NCI-H82 treated with DMSO at 0.1 percent for 48 hours (cell line): ENCODE data around the gene PSME3.
"Not testable (repeated sequence)": the region's sequence is repeated elsewhere in the genome, so short reads cannot be mapped to it uniquely, and the experiment has no call there.

ENCODE experiments used
- DNase-seq: peaks from one replicate; lab custom pipeline; 2025; ENCODE audit not compliant: unreplicated experiment; lab: John Stamatoyannopoulos, UW

PSME3 gene

DNA sequence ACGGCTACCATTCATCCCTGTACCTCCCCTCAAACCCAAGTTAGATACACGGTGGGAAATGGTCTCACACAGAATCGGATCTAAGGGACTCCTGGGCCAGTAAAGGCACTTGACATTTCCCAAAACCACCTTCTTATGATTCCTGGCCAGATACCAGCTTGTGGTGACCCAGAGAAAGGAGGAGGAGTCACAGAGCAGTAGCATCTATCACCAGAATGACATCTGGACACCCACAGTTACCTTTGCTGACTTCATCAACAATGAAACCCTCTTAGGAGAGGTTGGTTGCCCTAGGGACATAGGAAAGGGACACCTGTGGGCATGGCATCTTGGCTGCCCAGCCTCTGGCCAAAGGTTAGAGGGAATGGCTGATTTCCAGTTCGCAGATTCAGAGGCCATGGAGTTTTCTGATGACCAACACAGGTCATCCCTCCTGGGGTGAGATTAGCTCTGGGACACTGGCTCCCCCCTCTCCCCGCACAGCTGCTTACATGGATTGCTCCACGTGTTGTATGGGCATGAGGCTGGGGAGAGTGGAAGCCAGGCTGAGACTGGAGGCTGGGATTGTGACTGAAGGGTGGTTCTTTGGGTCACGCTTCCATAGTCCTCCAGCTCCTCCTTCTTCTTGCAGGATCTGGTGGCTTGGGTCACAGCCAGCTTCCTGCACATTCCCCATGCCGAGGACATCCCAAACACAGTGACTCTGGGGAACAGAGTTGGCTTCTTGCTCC is 16.4 kb downstream of the PSME3 start:
- DNase-seq = no peak

DNA sequence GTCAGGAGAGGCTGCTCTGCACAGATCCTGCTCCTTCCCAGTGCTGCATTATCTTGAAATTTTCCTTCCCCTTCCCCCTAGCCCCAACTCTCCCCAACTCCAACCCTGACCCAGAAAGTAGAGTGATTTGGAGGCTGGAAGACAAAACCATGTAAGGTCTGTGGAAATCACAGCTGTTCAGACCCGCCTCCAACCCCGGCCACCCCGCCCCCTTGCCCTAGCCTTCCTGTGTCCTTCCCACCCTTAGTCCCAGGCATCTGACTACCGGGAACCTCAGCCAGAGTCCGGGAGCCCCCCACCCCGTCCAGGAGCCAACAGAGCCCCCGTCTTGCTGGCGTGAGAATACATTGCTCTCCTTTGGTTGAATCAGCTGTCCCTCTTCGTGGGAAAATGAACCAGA is 17.8 kb downstream of the PSME3 start, which contains the start of gene AOC3:
AOC3 (plus strand) TSS at position 246 of the 400 bp plus-strand sequence; CDS start at position 391, 145 bp downstream.
- no peak for DNase-seq

DNA sequence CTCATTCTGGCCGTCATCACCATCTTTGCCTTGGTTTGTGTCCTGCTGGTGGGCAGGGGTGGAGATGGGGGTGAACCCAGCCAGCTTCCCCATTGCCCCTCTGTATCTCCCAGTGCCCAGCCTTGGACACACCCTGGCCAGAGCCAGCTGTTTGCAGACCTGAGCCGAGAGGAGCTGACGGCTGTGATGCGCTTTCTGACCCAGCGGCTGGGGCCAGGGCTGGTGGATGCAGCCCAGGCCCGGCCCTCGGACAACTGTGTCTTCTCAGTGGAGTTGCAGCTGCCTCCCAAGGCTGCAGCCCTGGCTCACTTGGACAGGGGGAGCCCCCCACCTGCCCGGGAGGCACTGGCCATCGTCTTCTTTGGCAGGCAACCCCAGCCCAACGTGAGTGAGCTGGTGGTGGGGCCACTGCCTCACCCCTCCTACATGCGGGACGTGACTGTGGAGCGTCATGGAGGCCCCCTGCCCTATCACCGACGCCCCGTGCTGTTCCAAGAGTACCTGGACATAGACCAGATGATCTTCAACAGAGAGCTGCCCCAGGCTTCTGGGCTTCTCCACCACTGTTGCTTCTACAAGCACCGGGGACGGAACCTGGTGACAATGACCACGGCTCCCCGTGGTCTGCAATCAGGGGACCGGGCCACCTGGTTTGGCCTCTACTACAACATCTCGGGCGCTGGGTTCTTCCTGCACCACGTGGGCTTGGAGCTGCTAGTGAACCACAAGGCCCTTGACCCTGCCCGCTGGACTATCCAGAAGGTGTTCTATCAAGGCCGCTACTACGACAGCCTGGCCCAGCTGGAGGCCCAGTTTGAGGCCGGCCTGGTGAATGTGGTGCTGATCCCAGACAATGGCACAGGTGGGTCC is 18.4 kb downstream of the PSME3 start:
- DNase-seq = not testable (repeated sequence)

DNA sequence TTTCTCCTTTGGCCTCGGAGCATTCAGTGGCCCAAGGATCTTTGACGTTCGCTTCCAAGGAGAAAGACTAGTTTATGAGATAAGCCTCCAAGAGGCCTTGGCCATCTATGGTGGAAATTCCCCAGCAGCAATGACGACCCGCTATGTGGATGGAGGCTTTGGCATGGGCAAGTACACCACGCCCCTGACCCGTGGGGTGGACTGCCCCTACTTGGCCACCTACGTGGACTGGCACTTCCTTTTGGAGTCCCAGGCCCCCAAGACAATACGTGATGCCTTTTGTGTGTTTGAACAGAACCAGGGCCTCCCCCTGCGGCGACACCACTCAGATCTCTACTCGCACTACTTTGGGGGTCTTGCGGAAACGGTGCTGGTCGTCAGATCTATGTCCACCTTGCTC is 19.2 kb downstream of the PSME3 start:
- no peak for DNase-seq

DNA sequence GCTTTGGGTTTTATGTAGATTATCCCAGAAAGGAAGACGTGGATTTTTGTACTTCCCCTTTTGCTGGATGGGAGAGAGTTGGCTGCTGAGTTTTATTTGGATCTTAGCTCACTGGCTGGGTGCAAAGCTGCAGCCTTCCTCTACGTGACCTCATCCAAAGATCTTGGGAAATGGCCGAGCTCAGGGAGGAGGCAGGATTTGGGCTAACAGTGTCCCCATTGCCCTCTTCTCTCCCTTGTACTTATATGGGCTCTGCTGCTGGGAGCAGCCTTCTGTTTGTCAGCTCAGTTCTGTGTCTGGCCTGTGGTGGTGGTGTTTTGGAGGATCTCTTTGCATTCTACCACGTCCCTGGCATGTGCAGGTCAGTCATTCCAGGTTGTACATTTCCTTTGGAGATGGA is 19.8 kb downstream of the PSME3 start:
- no peak for DNase-seq

DNA sequence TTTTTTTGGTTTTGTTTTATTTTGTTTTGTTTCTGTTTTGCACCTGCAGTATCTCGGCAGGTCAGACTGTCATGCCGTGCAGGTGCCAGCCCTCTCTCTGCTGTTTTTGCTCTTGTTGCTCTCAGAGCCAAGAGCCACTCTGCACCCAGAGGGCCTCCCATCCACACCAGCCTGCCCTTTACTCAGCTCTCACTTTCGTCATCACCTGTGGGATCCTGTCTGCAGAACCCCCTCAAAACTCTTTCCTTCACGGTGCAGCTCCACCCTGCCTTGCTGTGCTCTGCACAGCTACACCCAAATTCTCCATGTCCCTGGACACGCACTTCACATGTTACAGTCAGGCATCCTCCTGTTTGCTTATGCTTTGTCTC is 20.4 kb downstream of the PSME3 start:
- no peak for DNase-seq

DNA sequence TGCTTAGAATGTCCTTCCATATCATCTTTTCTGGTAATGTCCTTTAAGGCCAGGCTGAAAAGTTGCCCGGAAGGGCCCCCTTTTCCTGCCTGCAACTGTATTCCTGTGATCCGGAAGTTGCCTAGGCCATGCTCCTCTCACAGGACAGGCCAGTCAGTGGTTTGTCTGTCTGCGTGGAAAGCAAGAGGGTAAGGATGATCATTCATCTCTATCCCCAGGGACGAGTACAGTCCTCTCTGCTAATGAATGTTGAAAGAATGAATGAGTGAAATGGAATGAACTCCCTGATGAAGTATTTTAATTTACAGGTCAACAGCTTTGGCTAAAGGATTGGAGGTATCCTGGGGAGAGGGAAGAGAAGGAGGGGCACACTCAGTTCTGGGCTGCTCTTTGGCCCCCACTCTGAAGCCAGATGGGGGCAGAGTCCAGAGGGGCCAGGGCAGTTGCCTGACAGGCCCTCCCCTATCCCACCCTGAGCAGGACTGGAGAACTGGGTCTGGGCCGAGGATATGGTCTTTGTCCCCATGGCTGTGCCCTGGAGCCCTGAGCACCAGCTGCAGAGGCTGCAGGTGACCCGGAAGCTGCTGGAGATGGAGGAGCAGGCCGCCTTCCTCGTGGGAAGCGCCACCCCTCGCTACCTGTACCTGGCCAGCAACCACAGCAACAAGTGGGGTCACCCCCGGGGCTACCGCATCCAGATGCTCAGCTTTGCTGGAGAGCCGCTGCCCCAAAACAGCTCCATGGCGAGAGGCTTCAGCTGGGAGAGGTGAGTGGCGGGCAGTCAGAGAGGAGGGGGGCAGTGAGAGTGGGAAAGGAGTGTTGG is 21.0 kb downstream of the PSME3 start:
- DNase-seq = no peak

DNA sequence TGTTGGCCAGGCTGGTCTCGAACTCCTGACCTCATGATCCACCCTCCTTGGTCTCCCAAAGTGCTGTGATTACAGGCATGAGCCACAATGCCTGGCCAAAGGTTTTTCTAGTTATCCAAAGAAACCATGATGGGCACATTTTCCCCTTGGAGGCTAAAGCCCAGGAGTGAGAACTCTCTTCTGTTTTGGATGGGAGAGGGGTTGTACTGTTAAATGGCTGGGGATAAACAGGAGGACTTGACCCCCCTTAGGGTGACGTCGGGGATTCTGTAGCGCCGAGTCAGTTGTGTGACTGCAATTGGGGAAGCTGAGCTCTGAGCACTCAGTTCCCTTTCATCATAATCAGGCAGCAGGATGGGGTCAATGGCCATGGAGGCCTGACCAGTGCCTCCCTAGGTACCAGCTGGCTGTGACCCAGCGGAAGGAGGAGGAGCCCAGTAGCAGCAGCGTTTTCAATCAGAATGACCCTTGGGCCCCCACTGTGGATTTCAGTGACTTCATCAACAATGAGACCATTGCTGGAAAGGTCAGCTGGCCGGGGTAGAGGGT is 21.9 kb downstream of the PSME3 start:
- no peak for DNase-seq

DNA sequence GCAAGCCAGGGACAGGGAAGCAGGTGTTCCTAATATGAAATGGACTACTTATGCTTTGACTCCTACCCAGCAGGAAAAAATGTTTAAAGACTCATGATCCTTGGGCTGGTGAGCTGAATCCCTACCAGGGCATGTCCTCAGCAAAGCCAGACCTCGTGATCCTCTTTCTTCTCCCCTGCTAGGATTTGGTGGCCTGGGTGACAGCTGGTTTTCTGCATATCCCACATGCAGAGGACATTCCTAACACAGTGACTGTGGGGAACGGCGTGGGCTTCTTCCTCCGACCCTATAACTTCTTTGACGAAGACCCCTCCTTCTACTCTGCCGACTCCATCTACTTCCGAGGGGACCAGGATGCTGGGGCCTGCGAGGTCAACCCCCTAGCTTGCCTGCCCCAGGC is 22.9 kb downstream of the PSME3 start:
- DNase-seq = not testable (repeated sequence)

DNA sequence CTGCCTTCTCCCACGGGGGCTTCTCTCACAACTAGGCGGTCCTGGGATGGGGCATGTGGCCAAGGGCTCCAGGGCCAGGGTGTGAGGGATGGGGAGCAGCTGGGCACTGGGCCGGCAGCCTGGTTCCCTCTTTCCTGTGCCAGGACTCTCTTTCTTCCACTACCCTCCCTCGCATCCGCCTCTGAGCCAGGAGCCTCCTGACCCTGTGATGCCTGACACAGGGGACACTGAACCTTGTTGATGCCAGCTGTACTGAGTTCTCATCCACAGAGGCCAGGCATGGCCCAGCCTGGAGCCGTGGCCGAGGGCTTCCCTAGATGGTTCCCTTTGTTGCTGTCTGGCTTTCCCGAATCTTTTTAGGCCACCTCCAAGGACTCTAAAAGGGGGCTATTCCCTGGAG is 23.3 kb downstream of the PSME3 start:
- not testable (repeated sequence) for DNase-seq

DNA sequence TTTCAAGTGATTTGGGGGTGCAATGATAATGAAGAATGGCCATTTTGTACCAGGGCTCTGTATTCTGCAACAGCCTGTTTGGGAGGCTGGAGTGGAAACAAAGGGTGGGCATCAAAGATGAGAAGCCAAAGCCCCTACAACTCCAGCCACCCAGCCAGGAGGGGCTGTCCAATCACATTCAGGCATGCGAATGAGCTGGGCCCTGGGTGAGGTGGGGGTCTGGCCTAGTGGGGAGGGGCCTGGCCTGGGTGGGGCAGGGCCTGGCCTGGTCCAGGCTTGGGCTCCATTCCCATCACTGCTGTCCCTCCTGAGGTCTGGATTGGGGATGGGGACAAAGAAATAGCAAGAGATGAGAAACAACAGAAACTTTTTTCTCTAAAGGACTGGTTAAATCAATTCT is 24.2 kb downstream of the PSME3 start:
- DNase-seq = no peak

DNA sequence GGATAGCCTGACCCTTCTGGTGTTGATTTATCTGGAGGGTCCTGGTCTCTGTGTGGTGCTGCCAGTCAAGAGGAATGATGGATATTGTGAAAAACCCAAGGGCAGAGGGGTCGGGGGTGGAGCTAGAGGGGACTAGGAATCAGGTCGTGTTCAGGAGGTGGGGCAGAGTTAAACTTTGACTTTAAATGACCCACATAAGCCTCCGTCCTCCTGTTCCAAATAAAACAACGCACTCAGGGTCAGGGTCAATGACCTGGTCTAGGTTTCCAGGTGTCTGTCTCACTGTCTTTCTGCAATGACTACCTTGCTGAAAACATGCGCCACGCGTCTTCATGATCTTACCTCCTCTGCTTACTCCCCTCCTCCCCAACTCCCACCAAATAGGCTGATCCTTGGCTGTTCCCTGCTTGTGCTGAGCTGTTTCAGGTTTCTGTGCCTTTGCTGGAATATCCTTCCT is 32.5 kb downstream of the PSME3 start:
- DNase-seq = no peak

DNA sequence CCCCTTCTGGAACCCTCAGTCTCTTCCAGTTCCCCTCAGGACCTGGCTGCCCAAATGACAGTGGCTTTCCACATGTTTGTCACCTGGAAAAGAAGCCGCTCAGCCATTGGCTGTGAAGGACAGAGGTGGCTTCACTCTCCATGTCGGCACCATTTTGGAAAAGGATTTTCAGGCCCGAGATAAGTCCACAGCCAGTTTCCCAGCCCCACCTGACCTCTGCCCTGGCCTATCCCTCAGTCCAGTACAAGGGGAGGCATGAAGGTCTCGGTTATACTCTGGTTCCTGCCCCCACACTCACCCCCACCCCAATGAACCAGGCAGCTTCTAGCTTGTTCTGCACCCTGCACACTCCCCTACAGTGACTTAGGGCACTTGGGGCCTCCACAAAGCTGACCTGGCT is 33.0 kb downstream of the PSME3 start:
- no peak for DNase-seq

DNA sequence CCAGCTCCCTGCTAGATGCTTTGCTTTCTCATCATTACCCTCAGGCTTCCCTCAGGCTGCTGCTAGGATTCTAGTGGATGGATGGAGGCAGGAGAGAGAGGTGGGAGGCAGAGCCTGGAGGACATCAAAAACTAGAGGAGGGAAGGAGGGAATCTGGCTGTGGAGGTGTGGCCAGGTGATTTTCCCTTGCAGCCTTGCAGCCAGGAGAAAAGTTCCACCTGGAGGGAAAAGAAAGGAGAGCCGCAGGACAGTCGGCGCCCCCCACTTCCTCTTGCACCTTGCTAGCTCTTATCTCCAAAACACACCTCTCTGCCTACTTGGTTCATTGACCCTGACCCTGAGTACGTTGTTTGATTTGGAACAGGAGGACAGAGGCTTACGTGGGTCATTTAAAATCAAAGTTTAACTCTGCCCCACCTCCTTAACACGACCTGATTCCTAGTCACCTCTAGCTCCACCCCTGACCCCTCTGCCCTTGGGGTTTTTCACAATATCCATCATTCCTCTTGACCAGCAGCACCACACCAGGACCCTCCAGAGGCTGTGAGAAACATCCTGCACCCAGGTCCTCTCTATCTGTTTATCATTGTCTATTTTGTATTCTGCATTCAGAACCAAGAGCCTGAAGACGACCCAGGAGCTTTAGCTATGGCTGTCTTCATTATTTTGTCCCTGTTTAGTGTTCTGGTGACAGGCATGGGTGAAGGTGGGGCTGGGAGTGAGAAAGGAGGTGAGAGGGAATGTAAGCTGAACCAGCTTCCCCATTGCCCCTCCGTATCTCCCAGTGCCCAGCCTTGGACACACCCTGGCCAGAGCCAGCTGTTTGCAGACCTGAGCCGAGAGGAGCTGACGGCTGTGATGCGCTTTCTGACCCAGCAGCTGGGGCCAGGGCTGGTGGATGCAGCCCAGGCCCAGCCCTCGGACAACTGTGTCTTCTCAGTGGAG is 33.7 kb downstream of the PSME3 start:
- no peak for DNase-seq

DNA sequence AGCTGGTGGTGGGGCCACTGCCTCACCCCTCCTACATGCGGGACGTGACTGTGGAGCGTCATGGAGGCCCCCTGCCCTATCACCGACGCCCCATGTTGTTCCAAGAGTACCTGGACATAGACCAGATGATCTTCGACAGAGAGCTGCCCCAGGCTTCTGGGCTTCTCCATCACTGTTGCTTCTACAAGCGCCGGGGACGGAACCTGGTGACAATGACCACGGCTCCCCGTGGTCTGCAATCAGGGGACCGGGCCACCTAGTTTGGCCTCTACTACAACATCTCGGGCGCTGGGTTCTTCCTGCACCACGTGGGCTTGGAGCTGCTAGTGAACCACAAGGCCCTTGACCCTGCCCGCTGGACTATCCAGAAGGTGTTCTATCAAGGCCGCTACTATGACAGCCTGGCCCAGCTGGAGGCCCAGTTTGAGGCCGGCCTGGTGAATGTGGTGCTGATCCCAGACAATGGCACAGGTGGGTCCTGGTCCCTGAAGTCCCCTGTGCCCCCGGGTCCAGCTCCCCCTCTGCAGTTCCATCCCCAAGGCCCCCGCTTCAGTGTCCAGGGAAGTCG is 34.6 kb downstream of the PSME3 start:
- DNase-seq = not testable (repeated sequence)

DNA sequence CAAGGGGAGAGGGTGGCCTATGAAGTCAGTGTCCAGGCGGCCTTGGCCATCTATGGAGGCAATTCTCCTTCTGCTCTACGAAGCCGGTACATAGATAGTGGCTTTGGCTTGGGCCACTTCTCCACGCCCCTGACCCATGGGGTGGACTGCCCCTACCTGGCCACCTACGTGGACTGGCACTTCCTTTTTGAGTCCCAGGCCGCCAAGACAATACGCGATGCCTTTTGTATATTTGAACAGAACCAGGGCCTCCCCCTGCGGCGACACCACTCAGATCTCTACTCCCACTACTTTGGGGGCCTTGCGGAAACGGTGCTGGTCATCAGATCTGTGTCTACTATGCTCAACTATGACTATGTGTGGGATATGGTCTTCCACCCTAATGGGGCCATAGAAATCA is 35.1 kb downstream of the PSME3 start:
- no peak for DNase-seq

DNA sequence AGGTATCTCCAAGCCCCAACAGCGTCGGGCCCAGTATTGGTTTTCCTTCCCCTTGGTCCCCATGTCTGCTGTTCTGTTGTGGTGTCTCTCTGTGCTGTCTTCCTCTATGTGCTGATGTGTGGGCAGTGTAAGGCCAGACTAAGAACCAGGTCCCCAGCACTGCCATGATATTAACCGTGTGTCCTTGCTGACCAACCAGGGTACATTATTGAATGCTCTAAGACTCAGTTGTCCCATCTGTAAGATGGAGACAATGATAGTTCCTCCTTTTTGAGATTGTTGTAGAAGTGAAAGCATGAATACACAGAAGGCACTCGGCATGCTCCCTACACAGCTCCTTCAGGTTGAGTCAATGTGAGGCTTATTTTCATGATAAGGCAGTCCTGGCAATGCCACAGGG is 38.5 kb downstream of the PSME3 start:
- DNase-seq = no peak

DNA sequence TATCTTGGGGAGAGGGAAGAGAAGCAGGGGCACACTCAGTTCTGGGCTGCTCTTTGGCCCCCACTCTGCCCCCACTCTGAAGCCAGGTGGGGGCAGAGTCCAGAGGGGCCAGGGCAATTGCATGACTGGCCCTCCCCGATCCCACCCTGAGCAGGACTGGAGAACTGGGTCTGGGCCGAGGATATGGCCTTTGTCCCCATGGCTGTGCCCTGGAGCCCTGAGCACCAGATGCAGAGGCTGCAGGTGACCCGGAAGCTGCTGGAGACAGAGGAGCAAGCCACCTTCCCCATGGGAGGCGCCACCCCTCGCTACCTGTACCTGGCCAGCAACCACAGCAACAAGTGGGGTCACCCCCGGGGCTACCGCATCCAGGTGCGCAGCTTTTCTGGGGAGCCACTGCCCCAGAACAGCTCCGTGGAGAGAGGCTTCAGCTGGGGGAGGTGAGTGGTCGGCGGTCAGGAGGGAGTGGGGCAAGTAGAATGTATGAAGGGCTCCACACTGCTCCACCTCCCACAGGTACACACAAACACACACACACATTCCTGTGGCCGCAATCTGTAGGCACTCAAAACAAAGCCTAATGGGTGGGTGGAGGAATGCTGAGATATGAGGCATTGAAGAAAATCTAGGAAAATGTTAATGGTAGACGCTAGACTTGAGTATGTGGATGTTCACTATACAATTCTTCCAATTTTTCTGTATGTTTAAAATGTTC is 39.2 kb downstream of the PSME3 start:
- DNase-seq = no peak

DNA sequence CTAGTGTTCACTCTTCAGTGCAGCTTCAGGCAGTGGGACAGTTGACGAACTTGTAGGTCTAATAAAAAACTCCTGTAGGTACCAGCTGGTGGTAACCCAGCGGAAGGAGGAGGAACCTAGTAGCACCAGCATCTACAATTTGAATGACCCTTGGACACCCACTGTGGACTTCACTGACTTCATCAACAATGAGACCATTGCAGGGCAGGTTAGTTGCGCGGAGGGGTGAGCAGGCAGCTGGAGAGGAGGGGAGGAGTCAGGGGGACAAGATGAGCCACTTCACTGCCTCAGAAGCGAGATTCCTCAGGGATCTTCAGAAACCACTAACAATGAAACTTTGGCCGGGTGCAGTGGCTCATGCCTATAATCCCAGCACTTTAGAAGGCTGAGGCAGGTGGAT is 40.1 kb downstream of the PSME3 start:
- no peak for DNase-seq
